SK-N-SH treated with all-trans-retinoic acid at 6 μM for 48 hours (cell line): ENCODE measurements around the gene OR7A10.

ENCODE experiments used
- ATAC-seq: fragments of 200-7000 bp; cut with Tn5 transposase; 3 replicates; pipeline ENCODE4 v1.9.1; 2020; ENCODE audit warnings: mild to moderate bottlenecking, moderate library complexity
- BACH2 ChIP-seq: fragments of 250-450 bp; sonication (Bioruptor Pico); IDR thresholded peaks from 2 replicates; pipeline ENCODE4 v1.9.0; 2021; ENCODE audit warnings: mild to moderate bottlenecking, borderline replicate concordance
- CSDC2 ChIP-seq: fragments of 250-450 bp; sonication (Bioruptor Pico); IDR thresholded peaks from 2 replicates; pipeline ENCODE4 v1.5.0; 2020; ENCODE audit warnings: mild to moderate bottlenecking, moderate library complexity
- ESRRG ChIP-seq: fragments of 250-450 bp; sonication (Bioruptor Pico); IDR thresholded peaks from 2 replicates; pipeline ENCODE4 v1.6.1; 2021; ENCODE audit warnings: mild to moderate bottlenecking
- GLIS3 ChIP-seq: fragments of 250-450 bp; sonication (Bioruptor Pico); IDR thresholded peaks from 2 replicates; pipeline ENCODE4 v1.5.0; 2020; ENCODE audit warnings: mild to moderate bottlenecking, moderate library complexity
- ISL1 ChIP-seq: fragments of 250-450 bp; sonication (Bioruptor Pico); IDR thresholded peaks from 2 replicates; pipeline ENCODE4 v2.1.2; 2022; ENCODE audit warnings: mild to moderate bottlenecking, moderate library complexity
- RARB ChIP-seq: fragments of 250-450 bp; sonication (Bioruptor Pico); IDR thresholded peaks from 2 replicates; pipeline ENCODE4 v1.8.0; 2021; ENCODE audit warnings: mild to moderate bottlenecking, moderate library complexity
- SNAI2 ChIP-seq: fragments of 250-450 bp; sonication (Bioruptor Pico); IDR thresholded peaks from 2 replicates; pipeline ENCODE4 v1.5.0; 2020; ENCODE audit warnings: mild to moderate bottlenecking, moderate library complexity
- TCF4 ChIP-seq: fragments of 250-450 bp; sonication (Bioruptor Pico); IDR thresholded peaks from 2 replicates; pipeline ENCODE4 v1.8.0; 2021; ENCODE audit warnings: mild to moderate bottlenecking, moderate library complexity, borderline replicate concordance
- TOX ChIP-seq: fragments of 250-450 bp; sonication (Bioruptor Pico); IDR thresholded peaks from 2 replicates; pipeline ENCODE4 v1.8.0; 2021; ENCODE audit warnings: mild to moderate bottlenecking, moderate library complexity, borderline replicate concordance
- ZC3H10 ChIP-seq: fragments of 250-450 bp; sonication (Bioruptor Pico); IDR thresholded peaks from 2 replicates; pipeline ENCODE4 v1.5.1; 2021; ENCODE audit warnings: mild to moderate bottlenecking, moderate library complexity
- ZFP3 ChIP-seq: fragments of 250-450 bp; sonication (Bioruptor Pico); IDR thresholded peaks from 2 replicates; pipeline ENCODE4 v1.5.0; 2020; ENCODE audit warnings: mild to moderate bottlenecking, moderate library complexity
- ZFP30 ChIP-seq: fragments of 450-650 bp; formaldehyde crosslinking; IDR thresholded peaks from 2 replicates; pipeline ENCODE4 v1.5.0; 2022; ENCODE audit warnings: mild to moderate bottlenecking, moderate library complexity
- ZNF565 ChIP-seq: fragments of 450-650 bp; formaldehyde crosslinking; conservative IDR thresholded peaks from 2 replicates; pipeline ENCODE4 v1.5.0; 2020; ENCODE audit warnings: low read depth, mild to moderate bottlenecking, moderate library complexity
- ZNF70 ChIP-seq: fragments of 450-650 bp; formaldehyde crosslinking; IDR thresholded peaks from 2 replicates; pipeline ENCODE4 v1.5.0; 2020; ENCODE audit warnings: mild to moderate bottlenecking, moderate library complexity
- ZNF8 ChIP-seq: fragments of 450-650 bp; formaldehyde crosslinking; IDR thresholded peaks from 2 replicates; pipeline ENCODE4 v1.5.0; 2020; ENCODE audit warnings: mild to moderate bottlenecking, moderate library complexity
- TF ChIP-seq, protein P1 (sequence below): fragments of 250-450 bp; sonication (Bioruptor Pico); IDR thresholded peaks from 2 replicates; pipeline ENCODE4 v1.8.0; 2021; ENCODE audit warnings: low read depth, mild to moderate bottlenecking, moderate library complexity, borderline replicate concordance
- TF ChIP-seq, protein P2 (sequence below): fragments of 250-450 bp; sonication (Bioruptor Pico); IDR thresholded peaks from 2 replicates; pipeline ENCODE4 v1.8.0; 2020; ENCODE audit warnings: mild to moderate bottlenecking, moderate library complexity, borderline replicate concordance
- TF ChIP-seq, protein P3 (sequence below): fragments of 250-450 bp; sonication (Bioruptor Pico); IDR thresholded peaks from 2 replicates; pipeline ENCODE4 v1.5.1; 2020; ENCODE audit warnings: low read depth, mild to moderate bottlenecking, moderate library complexity
- TF ChIP-seq, protein P4 (sequence below): fragments of 250-450 bp; sonication (Bioruptor Pico); IDR thresholded peaks from 2 replicates; pipeline ENCODE4 v1.5.1; 2021; ENCODE audit warnings: mild to moderate bottlenecking, moderate library complexity
- TF ChIP-seq, protein P5 (sequence below): fragments of 250-450 bp; sonication (Bioruptor Pico); IDR thresholded peaks from 2 replicates; pipeline ENCODE4 v1.5.0; 2020; ENCODE audit warnings: mild to moderate bottlenecking, moderate library complexity

The OR7A10 gene

DNA sequence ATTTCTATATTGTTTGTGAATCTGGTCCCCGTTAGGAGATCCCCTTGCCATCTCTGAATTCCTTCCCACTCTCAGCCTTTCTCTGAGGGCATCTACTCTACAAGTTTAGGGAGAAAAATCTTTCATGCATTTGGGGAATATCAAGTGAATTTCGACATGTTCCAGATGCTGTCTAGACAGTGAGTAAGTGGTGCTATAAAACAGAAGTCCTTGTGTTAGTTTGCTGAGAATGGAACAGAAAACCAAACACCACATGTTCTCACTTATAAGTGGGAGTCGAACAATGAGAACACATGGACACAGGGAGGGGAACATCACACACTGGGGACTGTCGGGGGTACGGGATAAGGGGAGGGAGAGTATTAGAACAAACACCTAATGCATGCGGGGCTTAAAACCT, 5.1 kb downstream of the OR7A10 start:
- no peak for TF ChIP-seq ZNF70 (CRISPR knock-in tag)
- no peak for TF ChIP-seq TCF4 (CRISPR knock-in tag)
- TF ChIP-seq, protein P1, sequence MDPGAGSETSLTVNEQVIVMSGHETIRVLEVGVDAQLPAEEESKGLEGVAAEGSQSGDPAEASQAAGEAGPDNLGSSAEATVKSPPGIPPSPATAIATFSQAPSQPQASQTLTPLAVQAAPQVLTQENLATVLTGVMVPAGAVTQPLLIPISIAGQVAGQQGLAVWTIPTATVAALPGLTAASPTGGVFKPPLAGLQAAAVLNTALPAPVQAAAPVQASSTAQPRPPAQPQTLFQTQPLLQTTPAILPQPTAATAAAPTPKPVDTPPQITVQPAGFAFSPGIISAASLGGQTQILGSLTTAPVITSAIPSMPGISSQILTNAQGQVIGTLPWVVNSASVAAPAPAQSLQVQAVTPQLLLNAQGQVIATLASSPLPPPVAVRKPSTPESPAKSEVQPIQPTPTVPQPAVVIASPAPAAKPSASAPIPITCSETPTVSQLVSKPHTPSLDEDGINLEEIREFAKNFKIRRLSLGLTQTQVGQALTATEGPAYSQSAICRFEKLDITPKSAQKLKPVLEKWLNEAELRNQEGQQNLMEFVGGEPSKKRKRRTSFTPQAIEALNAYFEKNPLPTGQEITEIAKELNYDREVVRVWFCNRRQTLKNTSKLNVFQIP (CRISPR knock-in tag) = no peak
- TF ChIP-seq, protein P2, sequence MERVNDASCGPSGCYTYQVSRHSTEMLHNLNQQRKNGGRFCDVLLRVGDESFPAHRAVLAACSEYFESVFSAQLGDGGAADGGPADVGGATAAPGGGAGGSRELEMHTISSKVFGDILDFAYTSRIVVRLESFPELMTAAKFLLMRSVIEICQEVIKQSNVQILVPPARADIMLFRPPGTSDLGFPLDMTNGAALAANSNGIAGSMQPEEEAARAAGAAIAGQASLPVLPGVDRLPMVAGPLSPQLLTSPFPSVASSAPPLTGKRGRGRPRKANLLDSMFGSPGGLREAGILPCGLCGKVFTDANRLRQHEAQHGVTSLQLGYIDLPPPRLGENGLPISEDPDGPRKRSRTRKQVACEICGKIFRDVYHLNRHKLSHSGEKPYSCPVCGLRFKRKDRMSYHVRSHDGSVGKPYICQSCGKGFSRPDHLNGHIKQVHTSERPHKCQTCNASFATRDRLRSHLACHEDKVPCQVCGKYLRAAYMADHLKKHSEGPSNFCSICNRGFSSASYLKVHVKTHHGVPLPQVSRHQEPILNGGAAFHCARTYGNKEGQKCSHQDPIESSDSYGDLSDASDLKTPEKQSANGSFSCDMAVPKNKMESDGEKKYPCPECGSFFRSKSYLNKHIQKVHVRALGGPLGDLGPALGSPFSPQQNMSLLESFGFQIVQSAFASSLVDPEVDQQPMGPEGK (CRISPR knock-in tag) = no peak
- TF ChIP-seq SNAI2 (CRISPR knock-in tag) = no peak
- TF ChIP-seq ESRRG (CRISPR knock-in tag) = no peak
- no peak for ATAC-seq

DNA sequence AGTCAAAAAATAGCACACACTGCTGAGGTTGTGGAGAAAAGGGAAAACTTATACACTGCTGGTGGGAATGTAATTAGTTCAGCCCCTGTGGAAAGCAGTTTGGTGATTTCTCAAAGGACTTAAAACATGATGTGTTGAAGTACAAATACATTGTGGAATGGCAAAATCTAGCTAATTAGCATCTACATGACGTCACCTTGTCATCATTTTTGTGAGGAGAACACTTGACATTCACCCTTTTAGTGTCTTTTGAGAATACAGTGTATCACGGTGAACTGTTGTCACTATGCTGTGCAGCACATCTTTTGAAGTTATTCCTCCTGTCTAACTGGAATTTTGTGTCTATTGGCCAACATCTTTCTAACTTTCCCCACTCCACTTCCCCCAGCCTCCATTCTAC, 5.6 kb downstream of the OR7A10 start:
- no peak for ATAC-seq
- TF ChIP-seq, protein P3, sequence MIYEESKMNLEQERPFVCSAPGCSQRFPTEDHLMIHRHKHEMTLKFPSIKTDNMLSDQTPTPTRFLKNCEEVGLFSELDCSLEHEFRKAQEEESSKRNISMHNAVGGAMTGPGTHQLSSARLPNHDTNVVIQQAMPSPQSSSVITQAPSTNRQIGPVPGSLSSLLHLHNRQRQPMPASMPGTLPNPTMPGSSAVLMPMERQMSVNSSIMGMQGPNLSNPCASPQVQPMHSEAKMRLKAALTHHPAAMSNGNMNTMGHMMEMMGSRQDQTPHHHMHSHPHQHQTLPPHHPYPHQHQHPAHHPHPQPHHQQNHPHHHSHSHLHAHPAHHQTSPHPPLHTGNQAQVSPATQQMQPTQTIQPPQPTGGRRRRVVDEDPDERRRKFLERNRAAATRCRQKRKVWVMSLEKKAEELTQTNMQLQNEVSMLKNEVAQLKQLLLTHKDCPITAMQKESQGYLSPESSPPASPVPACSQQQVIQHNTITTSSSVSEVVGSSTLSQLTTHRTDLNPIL (CRISPR knock-in tag) = no peak
- TF ChIP-seq CSDC2 (CRISPR knock-in tag) = no peak
- no peak for TF ChIP-seq TCF4 (CRISPR knock-in tag)
- TF ChIP-seq, protein P2 (CRISPR knock-in tag) = no peak
- TF ChIP-seq GLIS3 = no peak
- TF ChIP-seq ZNF565 (CRISPR knock-in tag) = no peak
- TF ChIP-seq SNAI2 (CRISPR knock-in tag) = no peak
- no peak for TF ChIP-seq ZC3H10 (CRISPR knock-in tag)
- no peak for TF ChIP-seq ZFP30 (CRISPR knock-in tag)
- TF ChIP-seq ZNF70 (CRISPR knock-in tag) = no peak
- no peak for TF ChIP-seq ISL1 (CRISPR knock-in tag)
- no peak for TF ChIP-seq RARB (CRISPR knock-in tag)
- no peak for TF ChIP-seq ESRRG (CRISPR knock-in tag)
- no peak for TF ChIP-seq ZNF8
- no peak for TF ChIP-seq ZFP3 (CRISPR knock-in tag)
- TF ChIP-seq, protein P4, sequence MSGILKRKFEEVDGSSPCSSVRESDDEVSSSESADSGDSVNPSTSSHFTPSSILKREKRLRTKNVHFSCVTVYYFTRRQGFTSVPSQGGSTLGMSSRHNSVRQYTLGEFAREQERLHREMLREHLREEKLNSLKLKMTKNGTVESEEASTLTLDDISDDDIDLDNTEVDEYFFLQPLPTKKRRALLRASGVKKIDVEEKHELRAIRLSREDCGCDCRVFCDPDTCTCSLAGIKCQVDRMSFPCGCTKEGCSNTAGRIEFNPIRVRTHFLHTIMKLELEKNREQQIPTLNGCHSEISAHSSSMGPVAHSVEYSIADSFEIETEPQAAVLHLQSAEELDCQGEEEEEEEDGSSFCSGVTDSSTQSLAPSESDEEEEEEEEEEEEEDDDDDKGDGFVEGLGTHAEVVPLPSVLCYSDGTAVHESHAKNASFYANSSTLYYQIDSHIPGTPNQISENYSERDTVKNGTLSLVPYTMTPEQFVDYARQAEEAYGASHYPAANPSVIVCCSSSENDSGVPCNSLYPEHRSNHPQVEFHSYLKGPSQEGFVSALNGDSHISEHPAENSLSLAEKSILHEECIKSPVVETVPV (CRISPR knock-in tag) = no peak
- no peak for TF ChIP-seq TOX (CRISPR knock-in tag)
- no peak for TF ChIP-seq BACH2 (CRISPR knock-in tag)
- TF ChIP-seq, protein P5, sequence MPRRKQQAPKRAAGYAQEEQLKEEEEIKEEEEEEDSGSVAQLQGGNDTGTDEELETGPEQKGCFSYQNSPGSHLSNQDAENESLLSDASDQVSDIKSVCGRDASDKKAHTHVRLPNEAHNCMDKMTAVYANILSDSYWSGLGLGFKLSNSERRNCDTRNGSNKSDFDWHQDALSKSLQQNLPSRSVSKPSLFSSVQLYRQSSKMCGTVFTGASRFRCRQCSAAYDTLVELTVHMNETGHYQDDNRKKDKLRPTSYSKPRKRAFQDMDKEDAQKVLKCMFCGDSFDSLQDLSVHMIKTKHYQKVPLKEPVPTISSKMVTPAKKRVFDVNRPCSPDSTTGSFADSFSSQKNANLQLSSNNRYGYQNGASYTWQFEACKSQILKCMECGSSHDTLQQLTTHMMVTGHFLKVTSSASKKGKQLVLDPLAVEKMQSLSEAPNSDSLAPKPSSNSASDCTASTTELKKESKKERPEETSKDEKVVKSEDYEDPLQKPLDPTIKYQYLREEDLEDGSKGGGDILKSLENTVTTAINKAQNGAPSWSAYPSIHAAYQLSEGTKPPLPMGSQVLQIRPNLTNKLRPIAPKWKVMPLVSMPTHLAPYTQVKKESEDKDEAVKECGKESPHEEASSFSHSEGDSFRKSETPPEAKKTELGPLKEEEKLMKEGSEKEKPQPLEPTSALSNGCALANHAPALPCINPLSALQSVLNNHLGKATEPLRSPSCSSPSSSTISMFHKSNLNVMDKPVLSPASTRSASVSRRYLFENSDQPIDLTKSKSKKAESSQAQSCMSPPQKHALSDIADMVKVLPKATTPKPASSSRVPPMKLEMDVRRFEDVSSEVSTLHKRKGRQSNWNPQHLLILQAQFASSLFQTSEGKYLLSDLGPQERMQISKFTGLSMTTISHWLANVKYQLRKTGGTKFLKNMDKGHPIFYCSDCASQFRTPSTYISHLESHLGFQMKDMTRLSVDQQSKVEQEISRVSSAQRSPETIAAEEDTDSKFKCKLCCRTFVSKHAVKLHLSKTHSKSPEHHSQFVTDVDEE (CRISPR knock-in tag) = no peak
- TF ChIP-seq, all 23 proteins: peak for 0
